Uterus (tissue), 2 donors: ENCODE data around the gene SRGN.

ENCODE experiments used
- CTCF ChIP-seq, 4 experiments: fragments of 200-600 bp in 2 of 4; fragments of 450-650 bp in 2 of 4; sonication (generic) in 2 of 4; IDR thresholded peaks; one replicate each; pipeline ENCODE4 v1.5.1; 2016 to 2019; ENCODE audit warnings: antibody characterized with exemption in 4 of 4, mild to moderate bottlenecking in 2 of 4, moderate library complexity in 1 of 4
- POLR2A ChIP-seq, 2 donors: fragments of 450-650 bp; IDR thresholded peaks; one replicate each; pipeline ENCODE4 v1.6.1; 2016; ENCODE audit warnings: antibody characterized with exemption in 2 of 2, mild to moderate bottlenecking in 1 of 2, moderate library complexity in 1 of 2

- TF ChIP-seq POLR2A (IDR thresholded peaks at IDR 0.05) (no peak), CTCF (IDR thresholded peaks at IDR 0.05) (no peak)
These were observed 40.6 kb upstream of the SRGN start for GRCh38 chr10:69047111-69047832.
